WTC11 (cell line): ENCODE data around the gene CEP192.

Experiments used
- ATF2 ChIP-seq: sonication (generic); formaldehyde crosslinking; IDR thresholded peaks from 2 replicates; pipeline ENCODE4 v1.8.1; 2022; ENCODE audit warnings: low read depth, missing genetic modification reagents, borderline replicate concordance
- CREB1 ChIP-seq: sonication (generic); formaldehyde crosslinking; IDR thresholded peaks from 2 replicates; pipeline ENCODE4 v1.8.0; 2023; ENCODE audit warnings: mild to moderate bottlenecking, missing genetic modification reagents
- CREM ChIP-seq: sonication (generic); formaldehyde crosslinking; IDR thresholded peaks from 2 replicates; pipeline ENCODE4 v1.8.1; 2022; ENCODE audit warnings: mild to moderate bottlenecking, missing genetic modification reagents, moderate library complexity
- ESRRA ChIP-seq: sonication (generic); formaldehyde crosslinking; IDR thresholded peaks from 2 replicates; pipeline ENCODE4 v1.8.1; 2022; ENCODE audit warnings: mild to moderate bottlenecking, missing genetic modification reagents, borderline replicate concordance
- MXD4 ChIP-seq: fragments of 250-450 bp; sonication (Bioruptor Pico); IDR thresholded peaks from 2 replicates; pipeline ENCODE4 v1.8.0; 2021; ENCODE audit warnings: mild to moderate bottlenecking, moderate library complexity, borderline replicate concordance
- TCF7 ChIP-seq: sonication (generic); formaldehyde crosslinking; IDR thresholded peaks from 2 replicates; pipeline ENCODE4 v1.8.0; 2022; ENCODE audit warnings: mild to moderate bottlenecking, low read depth, missing genetic modification reagents, moderate library complexity
- ZMAT4 ChIP-seq: fragments of 250-450 bp; sonication (Bioruptor Pico); IDR thresholded peaks from 2 replicates; pipeline ENCODE4 v1.9.0; 2021; ENCODE audit warnings: mild to moderate bottlenecking
- TF ChIP-seq, protein P1 (sequence below): fragments of 200-600 bp; IDR thresholded peaks from 2 replicates; pipeline ENCODE4 v1.8.0; 2022; ENCODE audit warnings: antibody characterized with exemption
- TF ChIP-seq, protein P2 (sequence below): sonication (generic); formaldehyde crosslinking; IDR thresholded peaks from 2 replicates; pipeline ENCODE4 v1.8.1; 2023; ENCODE audit warnings: mild to moderate bottlenecking, missing genetic modification reagents, moderate library complexity
- TF ChIP-seq, protein P3 (sequence below): sonication (generic); formaldehyde crosslinking; IDR thresholded peaks from 2 replicates; pipeline ENCODE4 v1.8.0; 2022; ENCODE audit warnings: mild to moderate bottlenecking, missing genetic modification reagents
- TF ChIP-seq, protein P4 (sequence below): sonication (generic); formaldehyde crosslinking; IDR thresholded peaks from 2 replicates; pipeline ENCODE4 v1.8.0; 2023; ENCODE audit warnings: missing genetic modification reagents, mild to moderate bottlenecking, borderline replicate concordance

DNA sequence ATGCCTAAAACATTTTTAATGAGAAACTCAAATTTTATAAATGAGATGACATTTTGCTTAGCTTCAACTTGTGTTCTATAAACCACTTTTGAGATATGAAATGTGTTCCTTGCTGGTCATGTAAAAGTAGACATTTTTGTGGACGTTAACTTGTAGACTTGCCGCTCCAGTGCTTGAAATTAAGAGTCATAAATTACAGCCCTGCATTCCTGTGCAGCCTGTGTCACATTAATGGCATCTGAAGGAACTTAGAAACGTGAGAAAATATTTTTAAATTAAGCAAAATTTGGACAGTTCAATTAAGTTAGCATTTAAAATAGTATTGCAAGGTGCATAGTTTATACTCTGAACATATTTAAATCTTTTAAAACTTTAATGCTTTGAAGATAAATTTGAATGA is 129.1 kb downstream of the CEP192 start:
- TF ChIP-seq CREB1 (CRISPR knock-in tag) (no peak), ESRRA (no peak), TCF7 (no peak), ZMAT4 (no peak), MXD4 (CRISPR knock-in tag) (no peak), ATF2 (CRISPR knock-in tag) (no peak), CREM (CRISPR knock-in tag) (no peak)
- TF ChIP-seq, protein P1, sequence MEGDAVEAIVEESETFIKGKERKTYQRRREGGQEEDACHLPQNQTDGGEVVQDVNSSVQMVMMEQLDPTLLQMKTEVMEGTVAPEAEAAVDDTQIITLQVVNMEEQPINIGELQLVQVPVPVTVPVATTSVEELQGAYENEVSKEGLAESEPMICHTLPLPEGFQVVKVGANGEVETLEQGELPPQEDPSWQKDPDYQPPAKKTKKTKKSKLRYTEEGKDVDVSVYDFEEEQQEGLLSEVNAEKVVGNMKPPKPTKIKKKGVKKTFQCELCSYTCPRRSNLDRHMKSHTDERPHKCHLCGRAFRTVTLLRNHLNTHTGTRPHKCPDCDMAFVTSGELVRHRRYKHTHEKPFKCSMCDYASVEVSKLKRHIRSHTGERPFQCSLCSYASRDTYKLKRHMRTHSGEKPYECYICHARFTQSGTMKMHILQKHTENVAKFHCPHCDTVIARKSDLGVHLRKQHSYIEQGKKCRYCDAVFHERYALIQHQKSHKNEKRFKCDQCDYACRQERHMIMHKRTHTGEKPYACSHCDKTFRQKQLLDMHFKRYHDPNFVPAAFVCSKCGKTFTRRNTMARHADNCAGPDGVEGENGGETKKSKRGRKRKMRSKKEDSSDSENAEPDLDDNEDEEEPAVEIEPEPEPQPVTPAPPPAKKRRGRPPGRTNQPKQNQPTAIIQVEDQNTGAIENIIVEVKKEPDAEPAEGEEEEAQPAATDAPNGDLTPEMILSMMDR = no peak
- TF ChIP-seq, protein P2, sequence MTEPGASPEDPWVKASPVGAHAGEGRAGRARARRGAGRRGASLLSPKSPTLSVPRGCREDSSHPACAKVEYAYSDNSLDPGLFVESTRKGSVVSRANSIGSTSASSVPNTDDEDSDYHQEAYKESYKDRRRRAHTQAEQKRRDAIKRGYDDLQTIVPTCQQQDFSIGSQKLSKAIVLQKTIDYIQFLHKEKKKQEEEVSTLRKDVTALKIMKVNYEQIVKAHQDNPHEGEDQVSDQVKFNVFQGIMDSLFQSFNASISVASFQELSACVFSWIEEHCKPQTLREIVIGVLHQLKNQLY (CRISPR knock-in tag) = no peak
- TF ChIP-seq, protein P3, sequence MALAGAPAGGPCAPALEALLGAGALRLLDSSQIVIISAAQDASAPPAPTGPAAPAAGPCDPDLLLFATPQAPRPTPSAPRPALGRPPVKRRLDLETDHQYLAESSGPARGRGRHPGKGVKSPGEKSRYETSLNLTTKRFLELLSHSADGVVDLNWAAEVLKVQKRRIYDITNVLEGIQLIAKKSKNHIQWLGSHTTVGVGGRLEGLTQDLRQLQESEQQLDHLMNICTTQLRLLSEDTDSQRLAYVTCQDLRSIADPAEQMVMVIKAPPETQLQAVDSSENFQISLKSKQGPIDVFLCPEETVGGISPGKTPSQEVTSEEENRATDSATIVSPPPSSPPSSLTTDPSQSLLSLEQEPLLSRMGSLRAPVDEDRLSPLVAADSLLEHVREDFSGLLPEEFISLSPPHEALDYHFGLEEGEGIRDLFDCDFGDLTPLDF (CRISPR knock-in tag) = no peak
- TF ChIP-seq, protein P4, sequence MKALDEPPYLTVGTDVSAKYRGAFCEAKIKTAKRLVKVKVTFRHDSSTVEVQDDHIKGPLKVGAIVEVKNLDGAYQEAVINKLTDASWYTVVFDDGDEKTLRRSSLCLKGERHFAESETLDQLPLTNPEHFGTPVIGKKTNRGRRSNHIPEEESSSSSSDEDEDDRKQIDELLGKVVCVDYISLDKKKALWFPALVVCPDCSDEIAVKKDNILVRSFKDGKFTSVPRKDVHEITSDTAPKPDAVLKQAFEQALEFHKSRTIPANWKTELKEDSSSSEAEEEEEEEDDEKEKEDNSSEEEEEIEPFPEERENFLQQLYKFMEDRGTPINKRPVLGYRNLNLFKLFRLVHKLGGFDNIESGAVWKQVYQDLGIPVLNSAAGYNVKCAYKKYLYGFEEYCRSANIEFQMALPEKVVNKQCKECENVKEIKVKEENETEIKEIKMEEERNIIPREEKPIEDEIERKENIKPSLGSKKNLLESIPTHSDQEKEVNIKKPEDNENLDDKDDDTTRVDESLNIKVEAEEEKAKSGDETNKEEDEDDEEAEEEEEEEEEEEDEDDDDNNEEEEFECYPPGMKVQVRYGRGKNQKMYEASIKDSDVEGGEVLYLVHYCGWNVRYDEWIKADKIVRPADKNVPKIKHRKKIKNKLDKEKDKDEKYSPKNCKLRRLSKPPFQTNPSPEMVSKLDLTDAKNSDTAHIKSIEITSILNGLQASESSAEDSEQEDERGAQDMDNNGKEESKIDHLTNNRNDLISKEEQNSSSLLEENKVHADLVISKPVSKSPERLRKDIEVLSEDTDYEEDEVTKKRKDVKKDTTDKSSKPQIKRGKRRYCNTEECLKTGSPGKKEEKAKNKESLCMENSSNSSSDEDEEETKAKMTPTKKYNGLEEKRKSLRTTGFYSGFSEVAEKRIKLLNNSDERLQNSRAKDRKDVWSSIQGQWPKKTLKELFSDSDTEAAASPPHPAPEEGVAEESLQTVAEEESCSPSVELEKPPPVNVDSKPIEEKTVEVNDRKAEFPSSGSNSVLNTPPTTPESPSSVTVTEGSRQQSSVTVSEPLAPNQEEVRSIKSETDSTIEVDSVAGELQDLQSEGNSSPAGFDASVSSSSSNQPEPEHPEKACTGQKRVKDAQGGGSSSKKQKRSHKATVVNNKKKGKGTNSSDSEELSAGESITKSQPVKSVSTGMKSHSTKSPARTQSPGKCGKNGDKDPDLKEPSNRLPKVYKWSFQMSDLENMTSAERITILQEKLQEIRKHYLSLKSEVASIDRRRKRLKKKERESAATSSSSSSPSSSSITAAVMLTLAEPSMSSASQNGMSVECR (CRISPR knock-in tag) = no peak
